HepG2 (cell line): ENCODE measurements around the gene LAMC3.

Experiments
- HNF4A ChIP-seq: sonication (generic); formaldehyde crosslinking; IDR thresholded peaks from 2 replicates; pipeline ENCODE4 v1.4.0; 2020; ENCODE audit warnings: missing genetic modification reagents
- RNF2 ChIP-seq: fragments of 450-650 bp; conservative IDR thresholded peaks from 2 replicates; pipeline ENCODE4 v1.6.1; 2016; ENCODE audit warnings: low read depth
- TF ChIP-seq, protein P1 (sequence below): sonication (generic); formaldehyde crosslinking; IDR thresholded peaks from 2 replicates; pipeline ENCODE4 v1.5.0; 2020; ENCODE audit warnings: mild to moderate bottlenecking, missing genetic modification reagents, moderate library complexity

- TF ChIP-seq, protein P1, sequence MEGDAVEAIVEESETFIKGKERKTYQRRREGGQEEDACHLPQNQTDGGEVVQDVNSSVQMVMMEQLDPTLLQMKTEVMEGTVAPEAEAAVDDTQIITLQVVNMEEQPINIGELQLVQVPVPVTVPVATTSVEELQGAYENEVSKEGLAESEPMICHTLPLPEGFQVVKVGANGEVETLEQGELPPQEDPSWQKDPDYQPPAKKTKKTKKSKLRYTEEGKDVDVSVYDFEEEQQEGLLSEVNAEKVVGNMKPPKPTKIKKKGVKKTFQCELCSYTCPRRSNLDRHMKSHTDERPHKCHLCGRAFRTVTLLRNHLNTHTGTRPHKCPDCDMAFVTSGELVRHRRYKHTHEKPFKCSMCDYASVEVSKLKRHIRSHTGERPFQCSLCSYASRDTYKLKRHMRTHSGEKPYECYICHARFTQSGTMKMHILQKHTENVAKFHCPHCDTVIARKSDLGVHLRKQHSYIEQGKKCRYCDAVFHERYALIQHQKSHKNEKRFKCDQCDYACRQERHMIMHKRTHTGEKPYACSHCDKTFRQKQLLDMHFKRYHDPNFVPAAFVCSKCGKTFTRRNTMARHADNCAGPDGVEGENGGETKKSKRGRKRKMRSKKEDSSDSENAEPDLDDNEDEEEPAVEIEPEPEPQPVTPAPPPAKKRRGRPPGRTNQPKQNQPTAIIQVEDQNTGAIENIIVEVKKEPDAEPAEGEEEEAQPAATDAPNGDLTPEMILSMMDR (CRISPR knock-in tag): no peak
- no peak for TF ChIP-seq RNF2
- no peak for TF ChIP-seq HNF4A (CRISPR knock-in tag)
Measured at GRCh38 chr9:131140112-131140511, 131.1 kb downstream of the LAMC3 start.
